Vagina (tissue), 2 donors: ENCODE results near the gene PARVA.

Source experiments
- CTCF ChIP-seq, 3 experiments: fragments of 450-650 bp in 2 of 3; fragments of 200-600 bp in 1 of 3; sonication (generic) in 1 of 3; IDR thresholded peaks; one replicate each; pipeline ENCODE4 v1.5.1; 2017 to 2019; ENCODE audit warnings: antibody characterized with exemption in 3 of 3, mild to moderate bottlenecking in 2 of 3, moderate library complexity in 2 of 3
- POLR2A ChIP-seq, 2 donors: fragments of 450-650 bp; IDR thresholded peaks; one replicate each; pipeline ENCODE4 v1.6.1; 2017; ENCODE audit warnings: antibody characterized with exemption in 2 of 2, mild to moderate bottlenecking in 2 of 2, moderate library complexity in 2 of 2

GRCh38 chr11:12449961-12450715 is 72.8 kb downstream of the PARVA start:
- no peak for TF ChIP-seq CTCF (IDR thresholded peaks at IDR 0.05)
- TF ChIP-seq POLR2A (IDR thresholded peaks at IDR 0.05) = no peak
